Esophagus muscularis mucosa (tissue), 4 donors: ENCODE data around the gene FOXRED1. TPM values are rescaled to one million over a fixed set of nuclear protein-coding genes. Genes with fewer than 3 reads are reported as not detected.
"Not testable (repeated sequence)": the region's sequence is repeated elsewhere in the genome, so short reads cannot be mapped to it uniquely, and the experiment has no call there.

Experiments
- DNase-seq: peaks from one replicate; pipeline ENCODE4 v3.0.0-alpha.2; 2017; ENCODE audit errors: extremely low spot score
- H3K27ac ChIP-seq, 4 donors: fragments of 200-600 bp; sonication (generic); replicated peaks in 1 of 4; 1 replicate in 3 of 4; 2 replicates in 1 of 4; pipeline ENCODE4 v1.5.1; 2016 to 2019; ENCODE audit warnings: mild to moderate bottlenecking in 1 of 4
- H3K27me3 ChIP-seq, 4 donors: fragments of 200-600 bp; sonication (generic); one replicate each; pipeline versions ENCODE4 v1.5.1 to v1.6.0; 2016 to 2019
- H3K36me3 ChIP-seq, 4 donors: fragments of 200-600 bp; sonication (generic); one replicate each; pipeline ENCODE4 v1.5.1; 2016 to 2019
- H3K4me1 ChIP-seq, 4 donors: fragments of 200-600 bp; sonication (generic); one replicate each; pipeline ENCODE4 v1.5.1; 2016 to 2019
- H3K4me3 ChIP-seq, 4 donors: fragments of 200-600 bp; sonication (generic); 1 replicate in 2 of 4; 2 replicates in 2 of 4; pipeline ENCODE4 v1.5.1; 2016 to 2019; ENCODE audit warnings: mild to moderate bottlenecking in 4 of 4, moderate library complexity in 1 of 4
- H3K9me3 ChIP-seq, 4 donors: fragments of 200-600 bp; sonication (generic); 1 replicate in 3 of 4; 2 replicates in 1 of 4; pipeline ENCODE4 v1.5.1; 2016 to 2019
- EP300 ChIP-seq: sonication (generic); formaldehyde crosslinking; IDR thresholded peaks from one replicate; pipeline ENCODE4 v1.6.1; 2017; ENCODE audit warnings: antibody characterized with exemption
- POLR2A ChIP-seq: fragments of 450-650 bp; IDR thresholded peaks from one replicate; pipeline ENCODE4 v1.6.1; 2017; ENCODE audit warnings: antibody characterized with exemption, moderate library complexity, mild to moderate bottlenecking, low read depth
- POLR2AphosphoS5 ChIP-seq, 2 donors: sonication (generic); formaldehyde crosslinking; IDR thresholded peaks; one replicate each; pipeline ENCODE4 v1.6.1; 2017; ENCODE audit warnings: antibody characterized with exemption in 2 of 2
- WGBS: methylation state at CpG from one replicate; pipeline ENCODE4 v1.1.5; 2018; 5-methylcytosine and 5-hydroxymethylcytosine counted together
- intact Hi-C: fragments of 100-400 bp; cut with DNase I; formaldehyde crosslinking; loops from one replicate; pipeline ENCODE4 v1.15.1; 2023
- total RNA-seq, 4 donors: library from RNA; depleted of rRNA; stranded (reverse); fragments of >200 nt; gene quantifications; one replicate each; pipeline versions ENCODE4 v1.1.0 to v1.2.1, GENCODE V29; 2016
- TF ChIP-seq, protein P1 (sequence below), 3 experiments: fragments of 200-600 bp in 2 of 3; fragments of 450-650 bp in 1 of 3; sonication (generic) in 2 of 3; IDR thresholded peaks; one replicate each; pipeline ENCODE4 v1.5.1; 2017 to 2019; ENCODE audit warnings: antibody characterized with exemption in 3 of 3, mild to moderate bottlenecking in 2 of 3, moderate library complexity in 1 of 3

The FOXRED1 gene
- total RNA-seq, 4 donors from 2014 or later = 10.9 to 13.1 (median 12.2) TPM

DNA sequence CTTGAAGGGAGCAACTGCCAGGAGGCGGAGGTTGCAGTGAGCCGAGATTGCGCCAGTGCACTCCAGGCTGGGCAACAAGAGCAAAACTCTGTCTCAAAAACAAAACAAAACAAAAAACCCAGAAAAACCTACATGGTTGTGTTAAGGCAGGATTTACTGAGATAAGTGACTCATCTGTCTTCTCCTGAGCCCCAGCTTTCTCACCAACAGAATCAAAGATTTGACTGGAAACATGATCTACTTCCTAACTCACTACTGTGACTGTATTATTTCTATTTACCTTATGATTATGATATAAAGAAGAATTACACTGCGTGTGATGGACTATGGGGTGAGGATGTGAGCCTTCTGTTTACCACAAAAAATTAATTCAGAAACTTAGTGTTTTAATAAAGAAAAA is 35.6 kb upstream of the FOXRED1 start:
- Histone ChIP-seq H3K4me1 (no peaks in the 10 kb centered on the region), H3K9me3 (no peaks in the 10 kb centered on the region), H3K36me3 (peaks cover 1 to 38% (median 19%) of the 10 kb centered on the region in 4 donors), H3K4me3 (no peak overlapping the region), H3K27ac (no peak overlapping the region), H3K27me3 (no peaks in the 10 kb centered on the region)
- intact Hi-C loops = no loop called here
- DNase-seq = no peak
- WGBS = 84% methylated on average over 4 of the region's 4 CpGs
- no peak for TF ChIP-seq POLR2A
- TF ChIP-seq, protein P1, sequence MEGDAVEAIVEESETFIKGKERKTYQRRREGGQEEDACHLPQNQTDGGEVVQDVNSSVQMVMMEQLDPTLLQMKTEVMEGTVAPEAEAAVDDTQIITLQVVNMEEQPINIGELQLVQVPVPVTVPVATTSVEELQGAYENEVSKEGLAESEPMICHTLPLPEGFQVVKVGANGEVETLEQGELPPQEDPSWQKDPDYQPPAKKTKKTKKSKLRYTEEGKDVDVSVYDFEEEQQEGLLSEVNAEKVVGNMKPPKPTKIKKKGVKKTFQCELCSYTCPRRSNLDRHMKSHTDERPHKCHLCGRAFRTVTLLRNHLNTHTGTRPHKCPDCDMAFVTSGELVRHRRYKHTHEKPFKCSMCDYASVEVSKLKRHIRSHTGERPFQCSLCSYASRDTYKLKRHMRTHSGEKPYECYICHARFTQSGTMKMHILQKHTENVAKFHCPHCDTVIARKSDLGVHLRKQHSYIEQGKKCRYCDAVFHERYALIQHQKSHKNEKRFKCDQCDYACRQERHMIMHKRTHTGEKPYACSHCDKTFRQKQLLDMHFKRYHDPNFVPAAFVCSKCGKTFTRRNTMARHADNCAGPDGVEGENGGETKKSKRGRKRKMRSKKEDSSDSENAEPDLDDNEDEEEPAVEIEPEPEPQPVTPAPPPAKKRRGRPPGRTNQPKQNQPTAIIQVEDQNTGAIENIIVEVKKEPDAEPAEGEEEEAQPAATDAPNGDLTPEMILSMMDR (IDR thresholded peaks at IDR 0.05) = no peak
- TF ChIP-seq EP300 = no peak
- no peak for TF ChIP-seq POLR2AphosphoS5 (IDR thresholded peaks at IDR 0.05)

DNA sequence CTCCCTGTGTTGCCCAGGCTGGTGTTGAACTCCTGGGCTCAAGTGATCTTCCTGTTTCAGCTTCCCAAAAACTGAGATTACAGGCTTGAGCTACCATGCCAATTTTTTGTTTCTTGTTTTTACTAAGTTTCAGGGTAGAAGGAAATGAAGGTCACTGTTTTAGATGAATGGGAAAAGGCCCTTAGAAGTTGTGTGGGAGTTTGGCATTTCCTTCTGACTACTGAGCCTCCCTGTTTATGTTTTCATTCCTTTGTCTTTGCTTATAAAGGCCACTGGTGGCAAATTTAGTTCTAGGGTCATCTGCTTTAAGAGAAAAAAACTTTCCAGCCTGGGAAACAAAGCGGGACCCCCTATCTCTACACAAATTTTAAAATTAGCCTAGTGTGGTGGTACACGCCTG is 22.3 kb upstream of the FOXRED1 start:
- 87% methylated on average over 2 of the region's 2 CpGs for WGBS
- H3K36me3 ChIP-seq = peaks cover 17 to 74% (median 47%) of the 10 kb centered on the region in 4 donors
- intact Hi-C loops = no loop called here

DNA sequence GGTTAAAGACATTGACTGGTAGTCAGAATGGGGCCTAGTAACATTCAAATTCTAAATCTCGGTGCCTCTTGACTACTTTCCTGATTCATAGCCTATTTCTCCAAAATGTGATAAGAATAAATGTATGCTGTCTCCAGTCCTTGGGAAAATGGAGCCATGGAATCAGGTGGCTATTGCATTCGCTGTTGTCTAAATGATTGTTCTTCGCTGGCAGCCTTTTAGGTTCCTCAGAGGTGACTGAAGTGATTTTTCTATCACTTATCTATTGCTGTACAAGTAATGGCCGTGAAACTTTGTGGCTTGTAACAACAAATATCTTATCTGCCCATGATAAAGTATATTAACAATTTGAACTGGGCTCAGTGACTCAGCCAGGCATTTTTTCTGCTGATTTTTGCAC is 15.7 kb upstream of the FOXRED1 start:
- Histone ChIP-seq H3K36me3 (peaks cover 0 to 84% (median 48%) of the 10 kb centered on the region in 4 donors), H3K27me3 (no peaks in the 10 kb centered on the region), H3K4me1 (no peaks in the 10 kb centered on the region), H3K4me3 (no peak overlapping the region), H3K27ac (no peak overlapping the region), H3K9me3 (no peaks in the 10 kb centered on the region)
- no peak for DNase-seq
- intact Hi-C loops = no loop called here
- WGBS = 85% methylated on average over 4 of the region's 4 CpGs
- TF ChIP-seq POLR2AphosphoS5 (IDR thresholded peaks at IDR 0.05) = no peak
- TF ChIP-seq, protein P1 (IDR thresholded peaks at IDR 0.05) = no peak
- TF ChIP-seq EP300 = no peak
- no peak for TF ChIP-seq POLR2A

More for the DNA sequence above, 22.3 kb upstream of the FOXRED1 start:
- H3K27ac ChIP-seq = no peak overlapping the region
- no peaks in the 10 kb centered on the region for H3K27me3 ChIP-seq
- DNase-seq = no peak
- TF ChIP-seq, protein P1 (IDR thresholded peaks at IDR 0.05) = no peak
- TF ChIP-seq POLR2A (no peak), EP300 (no peak), POLR2AphosphoS5 (IDR thresholded peaks at IDR 0.05) (no peak)
- no peaks in the 10 kb centered on the region for H3K4me1 ChIP-seq
- H3K4me3 ChIP-seq = no peak overlapping the region
- no peaks in the 10 kb centered on the region for H3K9me3 ChIP-seq

DNA sequence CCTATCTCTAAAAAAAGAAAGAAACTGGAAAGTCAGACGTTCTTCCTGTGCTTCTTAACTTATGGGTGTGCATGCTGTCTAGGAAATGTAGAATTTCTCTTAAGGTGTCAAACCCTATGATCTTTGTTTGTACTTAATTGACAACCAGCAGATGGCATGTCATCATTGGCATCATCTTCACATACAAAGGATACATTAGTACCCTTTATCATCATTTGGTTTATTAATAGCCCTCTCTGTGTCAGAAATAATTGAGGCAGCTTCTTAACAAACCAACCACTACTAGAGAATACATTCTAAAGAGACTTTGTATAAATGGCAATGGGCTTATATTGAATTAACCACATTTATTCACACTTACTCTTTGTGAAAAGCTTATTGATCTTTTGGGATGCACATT is 14.1 kb upstream of the FOXRED1 start:
- no peaks in the 10 kb centered on the region for H3K4me1 ChIP-seq
- H3K27me3 ChIP-seq = no peaks in the 10 kb centered on the region
- H3K9me3 ChIP-seq = no peaks in the 10 kb centered on the region
- intact Hi-C loops = no loop called here
- no peak for DNase-seq
- H3K4me3 ChIP-seq = no peak overlapping the region
- TF ChIP-seq, protein P1 (IDR thresholded peaks at IDR 0.05) = no peak
- no peak for TF ChIP-seq POLR2A
- TF ChIP-seq POLR2AphosphoS5 (IDR thresholded peaks at IDR 0.05) = no peak
- TF ChIP-seq EP300 = no peak
- peaks cover 0 to 81% (median 45%) of the 10 kb centered on the region in 4 donors for H3K36me3 ChIP-seq
- 63% methylated on average over 1 of the region's 1 CpG for WGBS
- H3K27ac ChIP-seq = no peak overlapping the region

DNA sequence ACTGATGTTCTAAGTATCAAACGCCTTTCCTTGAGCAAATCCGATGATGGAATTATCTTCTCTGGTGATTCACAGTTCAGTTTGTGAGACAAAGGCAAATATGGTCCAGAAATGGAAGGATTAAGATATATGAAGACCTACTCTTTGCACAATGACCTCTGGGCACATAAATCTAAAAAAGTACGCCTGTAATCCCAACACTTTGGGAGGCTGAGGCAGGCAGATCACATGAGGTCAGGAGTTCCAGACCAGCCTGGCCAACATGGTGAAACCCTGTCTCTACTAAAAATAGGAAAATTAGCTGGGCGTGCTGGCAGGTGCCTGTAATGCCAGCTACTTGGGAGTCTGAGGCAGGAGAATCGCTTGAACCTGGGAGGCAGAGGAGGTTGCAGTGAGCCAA is 13.4 kb upstream of the FOXRED1 start:
- H3K9me3 ChIP-seq, intact Hi-C loops, H3K4me1 ChIP-seq, H3K27me3 ChIP-seq, H3K27ac ChIP-seq, DNase-seq, H3K4me3 ChIP-seq: not testable (repeated sequence)
- H3K36me3 ChIP-seq = peaks cover 0 to 80% (median 42%) of the 10 kb centered on the region in 4 donors
- WGBS = 97% methylated on average over 5 of the region's 5 CpGs
